Head of caudate nucleus (tissue), 42 donors: ENCODE measurements around the gene ZNF524.

Experiments
- DNase-seq, 42 donors: peaks; one replicate each; pipeline versions ENCODE4 v3.0.0 to v3.0.0-alpha.2; 2020 to 2021; ENCODE audit warnings: mixed read lengths in 7 of 42
- intact Hi-C: fragments of 100-400 bp; cut with DNase I; formaldehyde crosslinking; loops from one replicate; pipeline ENCODE4 v1.15.0; 2022

ZNF524 gene

GRCh38 chr19:55647732-55648584 lies 47.9 kb downstream of the ZNF524 start, which contains the start of gene CCDC106:
Gene CCDC106 (plus strand): TSS chr19:55648212. CDS start chr19:55649047, 835 bp downstream.
- intact Hi-C loops: no loop called here
- peak; percentile 55 to 93 (median 82) for DNase-seq

- intact Hi-C loops: no loop called here
- DNase-seq: no peak
These were observed 48.6 kb downstream of the ZNF524 start for GRCh38 chr19:55648585-55649267.

GRCh38 chr19:55649268-55650125 lies 49.4 kb downstream of the ZNF524 start:
- no peak for DNase-seq
- intact Hi-C loops: no loop called here

- no peak for DNase-seq
- intact Hi-C loops: no loop called here
These were observed 50.1 kb downstream of the ZNF524 start for GRCh38 chr19:55650126-55650557.

GRCh38 chr19:55650602-55651230 lies 50.6 kb downstream of the ZNF524 start:
- intact Hi-C loops: no loop called here
- no peak for DNase-seq

GRCh38 chr19:55651236-55651635 lies 51.1 kb downstream of the ZNF524 start:
- DNase-seq: no peak
- intact Hi-C loops: no loop called here

- intact Hi-C loops: no loop called here
- DNase-seq: no peak
These were observed 52.4 kb downstream of the ZNF524 start for GRCh38 chr19:55652311-55653128.
